ENCODE results near the gene TTC6. TPM values are rescaled to one million over a fixed set of nuclear protein-coding genes. Genes with fewer than 3 reads are reported as not detected.
"Not testable (repeated sequence)": the region's sequence is repeated elsewhere in the genome, so short reads cannot be mapped to it uniquely, and the experiment has no call there.

TTC6 gene, protein sequence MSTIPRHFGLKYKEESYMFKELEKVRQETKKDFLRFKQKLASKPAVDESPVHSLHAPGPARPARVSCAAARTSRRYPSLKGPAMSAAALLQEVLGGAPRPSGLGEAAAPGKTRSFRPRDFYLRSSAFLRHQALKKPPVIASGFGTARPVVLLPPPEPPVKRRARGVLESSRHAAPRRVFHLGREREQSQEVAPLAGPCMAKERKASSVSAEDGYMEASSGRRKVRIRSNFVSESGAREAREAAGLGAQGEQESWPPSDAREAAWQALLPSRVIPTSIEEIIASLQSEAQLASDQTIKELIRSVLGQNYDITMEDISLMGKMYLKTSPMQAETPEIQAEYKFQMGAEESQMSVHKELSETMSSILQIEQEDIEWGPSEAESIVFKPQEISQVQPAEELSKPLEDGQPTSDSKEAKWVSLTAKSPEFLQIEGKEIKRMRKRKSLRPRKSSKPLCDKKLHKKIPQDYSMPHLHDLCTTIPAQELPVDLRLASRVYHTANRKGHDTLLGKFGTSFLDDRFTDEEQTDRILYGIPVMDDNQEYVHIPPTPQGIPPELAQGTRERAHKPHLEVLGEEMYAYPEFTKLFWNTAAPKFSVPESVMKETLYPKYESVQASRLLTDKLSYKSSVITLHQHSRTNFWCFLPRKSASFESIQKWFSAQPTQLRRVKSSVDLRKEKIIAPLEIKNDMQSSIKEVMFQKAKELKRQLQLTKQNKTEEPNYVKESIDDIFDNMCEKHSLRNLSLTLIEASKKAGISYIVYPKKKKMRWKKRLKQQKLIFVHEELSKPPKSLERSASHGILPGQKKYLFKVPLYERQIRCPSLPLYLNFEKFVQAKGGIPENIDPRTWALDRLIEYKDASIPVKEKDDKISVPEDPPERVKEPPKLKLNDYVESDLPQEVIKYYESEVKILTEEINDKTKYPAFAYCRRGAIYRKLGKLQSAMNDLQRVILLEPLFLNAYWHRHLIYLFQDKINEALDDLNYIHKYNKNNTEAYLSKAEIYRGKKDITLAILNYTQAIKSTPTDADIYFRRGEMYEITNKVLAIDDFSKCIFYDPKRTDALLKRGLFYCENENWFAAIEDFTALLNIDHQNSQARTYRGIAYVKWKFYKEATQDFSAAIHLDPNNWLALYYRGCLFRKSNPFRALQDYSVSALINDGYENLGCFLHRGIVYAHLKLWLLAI (N-terminal part only)
- not detected for total RNA-seq
- long read RNA-seq, result 0 reads

GRCh38 chr14:37594971-37595808 lies at the start of gene TTC6, which contains the start of gene FOXA1:
TTC6 (plus strand) TSS chr14:37595629; CDS start chr14:37622065, 26,436 bp downstream.
FOXA1 (minus strand) TSS chr14:37595249; CDS start chr14:37594972, 277 bp downstream.
- ATAC-seq, result no peak

GRCh38 chr14:37546621-37547447 lies 48.6 kb upstream of the TTC6 start:
- no peak for ATAC-seq
- intact Hi-C loops (cut with DNase I), result no loop called here

More at GRCh38 chr14:37594971-37595808, at the start of gene TTC6, which contains the start of gene FOXA1:
- DNase-seq (ENCODE audit: missing footprints), result no peak
- intact Hi-C loops (cut with DNase I), result no loop called here

GRCh38 chr14:37550511-37550910 lies 44.9 kb upstream of the TTC6 start:
- no peak for ATAC-seq
- intact Hi-C loops (cut with DNase I), result no loop called here
- no peak for DNase-seq (ENCODE audit: missing footprints)

More at GRCh38 chr14:37546621-37547447, 48.6 kb upstream of the TTC6 start:
- no peak for DNase-seq (ENCODE audit: missing footprints)

DNA sequence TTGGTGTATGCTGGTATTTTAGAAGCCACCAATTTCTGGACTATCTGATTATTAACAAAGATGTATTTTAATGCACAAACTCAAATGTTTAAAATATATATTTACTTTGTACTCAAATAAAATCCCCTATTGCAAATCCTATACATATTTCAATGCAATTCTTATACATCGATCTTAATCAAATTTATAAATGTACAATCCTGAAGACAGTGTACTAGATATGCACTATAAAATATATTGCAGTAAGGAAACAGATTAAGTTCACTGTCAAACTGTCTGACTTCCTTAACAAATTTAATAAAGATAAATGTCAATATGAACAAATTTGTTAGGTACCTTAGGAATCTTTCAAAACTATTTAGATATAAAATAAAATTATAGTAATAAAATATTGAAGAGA lies 44.3 kb upstream of the TTC6 start:
- ATAC-seq (no peak), DNase-seq (ENCODE audit: missing footprints) (no peak)
- intact Hi-C loops (cut with DNase I), result no loop called here

- no peak for ATAC-seq
- intact Hi-C loops (cut with DNase I), result no loop called here
- DNase-seq (ENCODE audit: missing footprints), result no peak
Observed at GRCh38 chr14:37553935-37554550, 41.4 kb upstream of the TTC6 start.

DNA sequence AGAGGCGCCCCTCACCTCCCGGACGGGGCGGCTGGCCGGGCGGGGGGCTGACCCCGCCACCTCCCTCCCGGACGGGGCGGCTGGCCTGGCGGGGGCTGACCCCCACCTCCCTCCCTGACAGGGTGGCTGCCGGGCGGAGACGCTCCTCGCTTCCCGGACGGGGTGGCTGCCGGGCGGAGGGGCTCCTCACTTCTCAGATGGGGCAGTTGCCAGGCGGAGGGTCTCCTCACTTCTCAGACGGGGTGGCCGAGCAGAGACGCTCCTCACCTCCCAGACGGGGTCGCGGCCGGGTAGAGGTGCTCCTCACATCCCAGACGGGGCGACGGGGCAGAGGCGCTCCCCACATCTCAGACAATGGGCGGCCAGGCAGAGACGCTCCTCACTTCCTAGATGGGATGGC lies 39.8 kb upstream of the TTC6 start:
- ATAC-seq; DNase-seq (ENCODE audit: missing footprints); intact Hi-C loops (cut with DNase I): not testable (repeated sequence)

GRCh38 chr14:37558740-37559139 lies 36.7 kb upstream of the TTC6 start:
- ATAC-seq (no peak), DNase-seq (ENCODE audit: missing footprints) (no peak)
- intact Hi-C loops (cut with DNase I), result no loop called here

DNA sequence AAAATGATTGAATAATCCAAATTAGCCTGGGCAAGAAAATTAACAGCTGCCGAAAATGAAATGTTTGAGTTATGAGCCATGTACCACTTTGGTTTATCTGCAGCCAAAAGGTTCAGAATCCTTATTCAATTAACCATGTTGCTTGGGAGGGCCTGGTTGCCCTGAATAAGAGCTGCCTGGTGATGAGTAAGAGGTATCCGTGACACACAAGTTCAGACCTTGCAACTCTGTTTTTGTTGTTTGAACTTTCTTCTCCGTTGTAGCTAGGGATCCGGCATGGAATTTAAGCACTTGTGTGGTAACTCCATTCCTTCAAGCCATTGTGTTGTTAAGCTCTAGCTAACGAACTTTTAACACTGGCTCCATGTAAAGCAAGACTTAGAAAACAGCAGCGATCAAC lies 36.0 kb upstream of the TTC6 start:
- DNase-seq (ENCODE audit: missing footprints), result no peak
- no peak for ATAC-seq
- intact Hi-C loops (cut with DNase I), result no loop called here

- DNase-seq (ENCODE audit: missing footprints), result no peak
Observed at GRCh38 chr14:37563189-37563588, 32.2 kb upstream of the TTC6 start.

DNA sequence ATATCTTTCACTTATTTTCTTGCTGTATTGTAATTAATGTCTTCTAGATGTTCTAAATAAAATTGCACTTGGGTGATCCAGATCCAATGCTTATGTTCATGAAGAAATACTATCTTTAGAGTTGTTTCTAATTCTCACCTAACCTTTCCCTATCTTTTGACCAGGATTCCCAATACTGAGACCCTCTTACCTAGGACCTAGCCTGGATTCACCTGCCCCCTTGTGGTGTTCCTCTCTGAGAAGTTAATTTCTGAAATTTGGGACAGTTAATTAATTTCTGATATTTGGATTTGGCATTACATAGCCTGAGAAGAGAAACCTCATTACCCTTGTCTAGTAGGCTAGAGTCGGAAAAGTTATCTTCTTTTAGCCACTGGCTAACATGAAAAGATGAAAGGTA lies 29.9 kb upstream of the TTC6 start:
- no peak for DNase-seq (ENCODE audit: missing footprints)

More at GRCh38 chr14:37563189-37563588, 32.2 kb upstream of the TTC6 start:
- no peak for ATAC-seq
- intact Hi-C loops (cut with DNase I), result no loop called here

GRCh38 chr14:37566811-37567371 lies 28.5 kb upstream of the TTC6 start:
- intact Hi-C loops (cut with DNase I), result no loop called here

More for the DNA sequence above, 29.9 kb upstream of the TTC6 start:
- ATAC-seq, result no peak
- intact Hi-C loops (cut with DNase I), result no loop called here

GRCh38 chr14:37569729-37570128 lies 25.7 kb upstream of the TTC6 start:
- ATAC-seq, result no peak
- intact Hi-C loops (cut with DNase I), result no loop called here
- DNase-seq (ENCODE audit: missing footprints), result no peak

More at GRCh38 chr14:37566811-37567371, 28.5 kb upstream of the TTC6 start:
- no peak for ATAC-seq
- no peak for DNase-seq (ENCODE audit: missing footprints)

DNA sequence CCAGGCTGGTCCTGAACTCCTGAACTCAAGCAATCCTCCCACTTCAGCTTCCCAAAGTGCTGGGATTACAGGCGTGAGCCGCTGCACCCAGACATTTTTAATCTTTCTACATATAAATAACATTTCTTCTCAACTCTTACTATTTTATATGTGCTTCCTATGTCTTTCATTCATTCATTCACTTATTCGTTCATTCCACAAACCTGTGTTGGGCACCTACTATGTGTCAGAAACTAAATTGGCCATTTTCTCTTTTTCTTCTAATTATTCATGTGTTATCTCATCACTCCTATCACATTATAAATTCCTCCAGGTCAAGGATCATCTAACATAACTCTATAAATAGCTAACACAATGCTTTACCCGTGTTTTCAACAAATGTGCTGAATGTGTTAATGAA lies 24.0 kb upstream of the TTC6 start:
- no peak for ATAC-seq
- no peak for DNase-seq (ENCODE audit: missing footprints)
- intact Hi-C loops (cut with DNase I), result no loop called here

DNA sequence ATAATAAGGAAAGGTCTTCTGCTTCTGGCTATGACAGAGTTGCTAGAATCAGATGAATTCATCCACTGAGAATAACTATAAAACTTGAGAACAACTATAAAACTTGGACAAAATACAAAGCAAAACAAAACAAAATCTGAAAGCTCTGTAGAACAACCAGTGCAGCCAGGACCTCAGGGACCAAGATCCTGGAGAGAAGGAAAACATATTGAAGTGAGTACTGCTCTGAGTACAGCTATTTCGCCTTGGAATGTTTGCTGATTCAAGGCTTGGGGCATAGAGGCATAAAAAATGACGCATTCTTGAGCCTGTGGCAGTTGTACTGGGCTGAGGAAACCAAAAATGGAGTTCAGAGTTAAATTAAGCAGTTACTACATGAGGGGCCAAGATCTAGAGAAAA lies 22.1 kb upstream of the TTC6 start:
- intact Hi-C loops (cut with DNase I), result no loop called here
- ATAC-seq (no peak), DNase-seq (ENCODE audit: missing footprints) (no peak)

DNA sequence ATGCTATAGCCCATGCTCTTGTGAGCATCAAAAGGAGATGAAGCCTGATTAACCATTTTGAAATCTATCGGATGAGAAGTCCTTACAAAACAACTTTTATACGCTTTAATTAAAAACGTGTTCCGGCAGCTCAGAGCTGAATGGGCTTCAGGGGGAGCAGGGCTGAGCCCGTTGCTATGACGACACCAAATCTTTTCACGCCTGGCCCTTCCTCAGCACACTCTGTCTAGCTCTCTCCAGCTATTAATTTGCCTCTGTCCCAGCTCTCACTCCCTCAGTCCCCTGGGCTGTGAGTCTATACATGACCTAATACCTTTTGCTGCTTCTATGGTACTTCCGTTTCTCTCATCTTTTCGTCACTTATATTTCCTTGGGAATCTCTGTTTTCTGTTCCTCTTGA lies 16.2 kb upstream of the TTC6 start:
- ATAC-seq, result no peak
- intact Hi-C loops (cut with DNase I), result no loop called here

DNA sequence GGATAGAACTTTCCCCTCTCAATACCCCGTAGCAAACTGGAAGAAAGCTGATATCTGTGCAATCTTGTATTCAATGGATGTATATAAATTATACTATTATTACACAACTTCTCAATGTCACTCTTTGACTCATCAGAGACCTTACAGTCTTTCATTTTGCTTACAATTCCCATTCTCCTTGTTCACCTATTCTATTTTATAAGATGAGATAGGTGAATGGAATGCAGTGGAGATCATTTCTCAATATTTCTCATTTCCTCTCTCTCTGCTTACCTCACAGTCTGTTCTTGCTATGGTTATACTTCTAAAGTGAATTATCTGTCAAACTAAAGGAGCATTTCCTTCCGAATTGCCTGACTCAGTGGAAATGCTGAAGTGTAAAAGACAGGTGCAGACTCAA lies 15.3 kb upstream of the TTC6 start:
- DNase-seq (ENCODE audit: missing footprints) (no peak), ATAC-seq (no peak)
- intact Hi-C loops (cut with DNase I), result no loop called here

More for the DNA sequence above, 16.2 kb upstream of the TTC6 start:
- DNase-seq (ENCODE audit: missing footprints), result no peak

Measured in Right ventricle myocardium inferior (tissue), 1 donor.